DND-41 (cell line): Measurements from ENCODE around the gene DNAH14.

ENCODE experiments used
- EZH2 ChIP-seq: IDR thresholded peaks from 3 replicates; pipeline ENCODE4 v1.6.1; 2012; ENCODE audit warnings: borderline replicate concordance, low read depth, mild to moderate bottlenecking, moderate library complexity, low read length, inconsistent platforms; ENCODE audit not compliant: severe bottlenecking
- TF ChIP-seq, protein P1 (sequence below): IDR thresholded peaks from 2 replicates; pipeline ENCODE4 v1.5.1; 2012; ENCODE audit warnings: borderline replicate concordance, low read length, moderate library complexity, mild to moderate bottlenecking; ENCODE audit not compliant: poor library complexity, severe bottlenecking; ENCODE audit errors: extremely low read depth

- TF ChIP-seq, protein P1, sequence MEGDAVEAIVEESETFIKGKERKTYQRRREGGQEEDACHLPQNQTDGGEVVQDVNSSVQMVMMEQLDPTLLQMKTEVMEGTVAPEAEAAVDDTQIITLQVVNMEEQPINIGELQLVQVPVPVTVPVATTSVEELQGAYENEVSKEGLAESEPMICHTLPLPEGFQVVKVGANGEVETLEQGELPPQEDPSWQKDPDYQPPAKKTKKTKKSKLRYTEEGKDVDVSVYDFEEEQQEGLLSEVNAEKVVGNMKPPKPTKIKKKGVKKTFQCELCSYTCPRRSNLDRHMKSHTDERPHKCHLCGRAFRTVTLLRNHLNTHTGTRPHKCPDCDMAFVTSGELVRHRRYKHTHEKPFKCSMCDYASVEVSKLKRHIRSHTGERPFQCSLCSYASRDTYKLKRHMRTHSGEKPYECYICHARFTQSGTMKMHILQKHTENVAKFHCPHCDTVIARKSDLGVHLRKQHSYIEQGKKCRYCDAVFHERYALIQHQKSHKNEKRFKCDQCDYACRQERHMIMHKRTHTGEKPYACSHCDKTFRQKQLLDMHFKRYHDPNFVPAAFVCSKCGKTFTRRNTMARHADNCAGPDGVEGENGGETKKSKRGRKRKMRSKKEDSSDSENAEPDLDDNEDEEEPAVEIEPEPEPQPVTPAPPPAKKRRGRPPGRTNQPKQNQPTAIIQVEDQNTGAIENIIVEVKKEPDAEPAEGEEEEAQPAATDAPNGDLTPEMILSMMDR, result no peak
- no peak for TF ChIP-seq EZH2
These were observed 23.1 kb upstream of the DNAH14 start for GRCh38 chr1:224906340-224906739.
